Hematopoietic multipotent progenitor cell treated with erythropoietin and hydrocortisone succinate and interleukin-3 and kit ligand, for 4 days (in vitro differentiated cells): ENCODE data around the gene SLC29A1.
"Not testable (repeated sequence)": the region's sequence is repeated elsewhere in the genome, so short reads cannot be mapped to it uniquely, and the experiment has no call there.

ENCODE experiments used
- DNase-seq: peaks from one replicate; pipeline ENCODE4 v3.0.0-alpha.2; 2015

SLC29A1 gene

DNA sequence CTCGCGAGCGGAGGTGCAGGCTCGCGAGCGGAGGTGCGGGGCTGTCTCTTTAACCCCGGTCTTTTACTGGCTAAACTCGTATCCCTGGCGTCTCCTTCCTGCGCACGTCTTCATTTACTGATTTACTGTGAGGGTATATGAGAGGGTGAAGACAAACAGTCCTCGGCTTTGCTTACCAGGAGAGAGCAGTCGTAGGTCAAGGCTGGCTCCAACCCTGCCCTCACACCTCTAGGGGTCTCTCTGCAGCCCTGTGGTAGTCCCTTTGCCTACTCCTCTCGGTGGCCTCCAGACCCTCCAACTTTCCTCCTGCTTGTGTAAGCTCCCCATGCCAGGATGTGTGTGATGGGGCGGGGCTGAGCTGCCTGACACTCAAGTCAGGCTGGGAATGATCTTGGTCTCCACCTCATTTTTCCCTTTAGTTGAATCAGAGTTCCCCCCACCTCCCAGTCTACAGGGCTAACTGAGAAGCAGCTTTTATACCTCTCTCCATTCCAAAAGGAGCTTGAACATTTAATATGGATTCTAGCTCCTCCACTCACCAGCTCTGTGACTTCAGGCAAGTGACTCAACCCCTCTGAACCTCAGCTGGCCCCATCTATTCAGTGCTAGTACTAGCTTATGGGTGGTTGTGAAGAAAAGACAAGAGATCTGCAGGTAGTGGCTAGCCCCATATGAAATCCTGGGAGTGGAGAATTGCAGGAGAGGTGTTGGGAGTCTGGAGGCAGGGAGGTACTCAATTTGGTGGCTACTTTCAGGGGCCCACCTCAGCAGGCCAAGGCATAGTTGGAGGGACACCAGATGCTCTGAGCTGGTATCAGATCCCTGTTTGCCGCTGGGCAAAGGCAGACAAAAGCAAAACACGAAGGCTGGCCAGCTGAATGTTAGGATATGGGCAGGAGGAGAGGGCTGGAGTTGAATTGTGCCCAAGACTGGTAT is 902 bp downstream of the SLC29A1 start:
- peak; percentile 60 for DNase-seq

GRCh38 chr6:44224965-44225305 is 1.5 kb downstream of the SLC29A1 start:
- DNase-seq = no peak

DNA sequence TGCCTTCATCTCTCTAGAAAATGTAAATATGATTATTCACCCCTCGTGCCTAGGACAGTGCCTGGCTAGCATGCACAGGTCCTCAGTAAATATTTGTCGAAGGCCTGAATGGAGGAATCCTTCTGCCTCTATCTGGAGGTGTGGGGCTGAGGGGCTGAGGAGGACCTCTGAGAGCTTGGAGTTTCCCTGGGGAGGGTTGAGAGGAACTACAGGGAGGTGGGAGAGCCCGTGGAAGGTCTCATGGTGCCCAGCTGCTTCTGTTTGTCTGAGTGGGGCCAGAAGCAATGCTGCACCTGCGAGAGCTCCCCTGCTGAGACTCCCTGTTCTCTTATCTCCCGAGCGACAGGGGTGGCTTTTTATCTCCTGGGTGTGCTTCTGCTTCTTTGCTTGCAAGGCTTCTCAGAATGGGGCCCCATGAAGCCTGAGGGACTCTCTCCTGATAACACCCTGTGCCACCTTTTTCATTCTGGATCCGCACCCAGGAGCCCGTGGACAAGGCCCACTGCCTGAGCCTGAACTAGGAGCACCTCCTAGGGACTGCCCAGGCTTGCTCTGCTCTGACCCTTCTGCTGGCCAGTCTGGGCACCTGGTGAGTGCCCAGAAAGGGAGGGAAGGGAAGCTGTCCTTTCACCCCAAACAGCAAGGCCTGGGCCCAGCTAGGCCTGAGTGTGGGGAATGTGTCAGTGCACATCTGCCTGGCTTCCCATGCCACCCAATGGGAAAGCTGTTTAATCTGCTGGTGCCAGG is 2.4 kb downstream of the SLC29A1 start:
- peak; percentile 93 for DNase-seq

GRCh38 chr6:44226368-44227147 is 3.2 kb downstream of the SLC29A1 start:
- no peak for DNase-seq

DNA sequence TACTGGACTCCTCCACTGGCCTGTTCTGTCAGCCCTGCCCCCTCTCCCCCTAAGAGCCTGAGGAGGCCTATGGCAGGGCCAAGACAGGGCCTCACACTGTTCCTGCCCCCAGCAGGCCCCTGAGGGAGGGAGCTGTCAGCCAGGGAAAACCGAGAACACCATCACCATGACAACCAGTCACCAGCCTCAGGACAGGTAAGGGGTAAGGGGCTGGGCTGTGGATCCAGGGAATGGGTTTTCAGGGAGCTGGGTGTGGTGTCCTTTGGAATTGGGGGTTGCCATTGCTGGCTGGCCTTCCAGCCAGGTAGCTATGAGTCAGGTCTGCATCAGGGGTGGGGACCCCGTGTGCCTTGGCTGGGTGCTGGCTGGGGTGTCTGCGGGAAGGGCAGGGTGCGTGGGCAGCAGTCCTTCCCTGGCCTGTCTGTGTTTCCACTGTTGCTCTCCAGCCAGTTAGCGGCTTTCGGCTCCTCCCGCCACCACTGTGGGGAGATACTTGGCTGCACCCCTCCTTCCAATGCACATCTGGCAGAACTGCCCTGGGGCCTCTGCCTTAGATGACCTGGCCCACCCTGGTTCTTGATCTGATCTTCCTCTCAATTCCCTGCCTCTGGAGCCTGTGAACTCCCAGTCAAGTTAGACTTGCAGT is 3.9 kb downstream of the SLC29A1 start:
- no peak for DNase-seq

GRCh38 chr6:44228031-44228430 is 4.6 kb downstream of the SLC29A1 start:
- DNase-seq = no peak

DNA sequence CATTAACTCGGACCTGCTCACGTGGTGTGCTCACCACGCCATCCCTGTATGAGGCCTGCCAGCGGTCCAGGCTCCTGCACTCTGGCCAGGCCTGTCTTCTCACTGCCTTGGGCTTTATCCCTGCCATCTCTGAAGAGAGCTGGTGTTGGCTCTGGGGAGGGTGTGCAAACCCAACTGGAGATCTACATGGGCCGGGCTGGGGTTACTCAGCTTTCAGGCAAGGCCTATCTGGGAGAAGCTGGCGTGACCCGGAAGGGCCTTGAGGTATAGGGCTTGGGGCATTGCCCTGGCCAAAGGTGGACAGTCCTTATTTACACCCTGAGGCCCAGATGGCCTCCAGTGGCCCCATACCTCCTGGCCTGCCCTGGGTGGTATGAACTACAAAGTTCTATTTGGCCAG is 5.0 kb downstream of the SLC29A1 start:
- no peak for DNase-seq

- no peak for DNase-seq
These were observed 5.4 kb downstream of the SLC29A1 start for GRCh38 chr6:44228836-44229235.

DNA sequence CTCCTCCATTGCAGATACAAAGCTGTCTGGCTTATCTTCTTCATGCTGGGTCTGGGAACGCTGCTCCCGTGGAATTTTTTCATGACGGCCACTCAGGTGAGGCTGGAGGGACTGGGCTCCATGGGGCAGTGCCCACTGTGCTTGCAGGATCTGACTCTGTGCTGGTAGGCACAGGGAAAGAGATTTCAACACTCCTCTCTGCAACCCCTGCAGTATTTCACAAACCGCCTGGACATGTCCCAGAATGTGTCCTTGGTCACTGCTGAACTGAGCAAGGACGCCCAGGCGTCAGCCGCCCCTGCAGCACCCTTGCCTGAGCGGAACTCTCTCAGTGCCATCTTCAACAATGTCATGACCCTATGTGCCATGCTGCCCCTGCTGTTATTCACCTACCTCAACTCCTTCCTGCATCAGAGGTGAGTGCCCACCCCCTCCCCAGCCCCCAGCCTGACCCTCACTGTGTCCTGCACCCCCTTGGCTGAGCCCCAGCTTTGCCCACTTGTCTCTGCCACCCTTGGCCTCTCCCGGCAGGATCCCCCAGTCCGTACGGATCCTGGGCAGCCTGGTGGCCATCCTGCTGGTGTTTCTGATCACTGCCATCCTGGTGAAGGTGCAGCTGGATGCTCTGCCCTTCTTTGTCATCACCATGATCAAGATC is 6.1 kb downstream of the SLC29A1 start:
- no peak for DNase-seq

GRCh38 chr6:44230034-44230675 is 6.8 kb downstream of the SLC29A1 start:
- DNase-seq = no peak

GRCh38 chr6:44231426-44231825 is 8.0 kb downstream of the SLC29A1 start:
- DNase-seq = not testable (repeated sequence)

GRCh38 chr6:44232676-44233566 is 9.5 kb downstream of the SLC29A1 start:
- DNase-seq = peak; percentile 53

- no peak for DNase-seq
These were observed 10.2 kb downstream of the SLC29A1 start for GRCh38 chr6:44233567-44234100.

GRCh38 chr6:44234101-44235025 is 11.0 kb downstream of the SLC29A1 start:
- peak; percentile 71 for DNase-seq

GRCh38 chr6:44235269-44235668 is 11.9 kb downstream of the SLC29A1 start:
- DNase-seq = no peak

DNA sequence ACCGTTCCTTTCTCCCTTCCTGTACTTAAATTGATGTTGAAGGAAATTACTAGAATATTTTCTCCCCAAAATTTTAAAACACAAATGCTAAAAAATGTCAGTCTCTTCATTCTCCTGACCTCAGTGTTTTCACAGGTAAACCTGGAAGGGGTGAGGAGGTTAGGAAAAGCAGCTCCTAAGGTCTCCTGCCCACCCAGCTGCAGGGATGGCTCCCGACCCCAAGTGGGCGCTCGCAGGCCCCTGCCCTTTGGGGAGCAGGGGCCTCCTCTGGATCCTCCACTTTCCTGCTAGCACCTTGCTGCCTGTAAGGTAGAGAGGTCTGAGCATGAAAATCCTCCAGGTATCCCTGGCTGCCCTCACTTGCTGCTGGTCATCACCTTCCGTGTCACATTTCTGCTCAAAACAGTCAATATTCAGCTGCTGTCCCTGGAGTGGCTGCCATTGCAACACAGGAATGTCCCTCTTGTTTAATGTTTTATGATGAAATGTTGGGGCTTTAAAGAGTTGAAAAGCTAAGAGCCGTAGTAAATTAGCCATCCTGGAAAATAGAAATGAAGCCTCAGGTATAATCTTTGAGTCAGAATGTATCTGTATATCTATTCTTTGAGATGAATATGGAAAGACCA is 12.6 kb downstream of the SLC29A1 start:
- no peak for DNase-seq

GRCh38 chr6:44237021-44237812 is 13.8 kb downstream of the SLC29A1 start:
- peak; percentile 94 for DNase-seq
